Cardiac muscle cell (in vitro differentiated cells and primary cell): ENCODE results near the gene DPEP1. TPM values are rescaled to one million over a fixed set of nuclear protein-coding genes. Genes with fewer than 3 reads are reported as not detected.
"Not testable (repeated sequence)": the region's sequence is repeated elsewhere in the genome, so short reads cannot be mapped to it uniquely, and the experiment has no call there.

ENCODE experiments used
- DNase-seq, 2 donors: peaks; one replicate each; pipeline versions ENCODE4 v3.0.0 to v3.0.0-alpha.2; 2010 to 2017; ENCODE audit warnings: low read depth in 1 of 2, low spot score in 1 of 2
- H3K27ac ChIP-seq: fragments of 200-600 bp; sonication (generic); 2 replicates; pipeline ENCODE4 v1.5.1; 2016
- H3K27me3 ChIP-seq: fragments of 200-600 bp; sonication (generic); 2 replicates; pipeline ENCODE4 v1.6.0; 2016; ENCODE audit warnings: control low read depth
- H3K36me3 ChIP-seq: fragments of 200-600 bp; sonication (generic); 2 replicates; pipeline ENCODE4 v1.5.1; 2016; ENCODE audit warnings: control low read depth
- H3K4me1 ChIP-seq: fragments of 200-600 bp; sonication (generic); 2 replicates; pipeline ENCODE4 v1.8.1; 2017; ENCODE audit warnings: low read depth, mild to moderate bottlenecking, mixed run types
- H3K4me3 ChIP-seq: fragments of 200-600 bp; sonication (generic); 2 replicates; pipeline ENCODE4 v1.5.1; 2016; ENCODE audit warnings: mild to moderate bottlenecking
- H3K9me3 ChIP-seq: fragments of 200-600 bp; sonication (generic); 2 replicates; pipeline ENCODE4 v1.5.1; 2017; ENCODE audit warnings: low read depth, mild to moderate bottlenecking, control low read depth
- polyA plus RNA-seq: library from polyadenylated mRNA; unstranded; fragments of >200 nt; fragmentation: Nextera tagmentation; extraction: Ambion mirVana; gene quantifications from 2 replicates; pipeline ENCODE4 v1.2.1, GENCODE V29; 2016
- total RNA-seq: library from RNA; depleted of rRNA; stranded (reverse); fragments of >200 nt; gene quantifications from 2 replicates; pipeline ENCODE4 v1.2.3, GENCODE V29; 2016
- TF ChIP-seq, protein P1 (sequence below): IDR thresholded peaks from 2 replicates; pipeline ENCODE4 v1.5.1; 2012; ENCODE audit warnings: low read depth, mild to moderate bottlenecking, low read length

DPEP1 gene
- total and polyA plus RNA-seq, 2 experiments from 2014 or later, result 2.1 to 2.2 TPM

DNA sequence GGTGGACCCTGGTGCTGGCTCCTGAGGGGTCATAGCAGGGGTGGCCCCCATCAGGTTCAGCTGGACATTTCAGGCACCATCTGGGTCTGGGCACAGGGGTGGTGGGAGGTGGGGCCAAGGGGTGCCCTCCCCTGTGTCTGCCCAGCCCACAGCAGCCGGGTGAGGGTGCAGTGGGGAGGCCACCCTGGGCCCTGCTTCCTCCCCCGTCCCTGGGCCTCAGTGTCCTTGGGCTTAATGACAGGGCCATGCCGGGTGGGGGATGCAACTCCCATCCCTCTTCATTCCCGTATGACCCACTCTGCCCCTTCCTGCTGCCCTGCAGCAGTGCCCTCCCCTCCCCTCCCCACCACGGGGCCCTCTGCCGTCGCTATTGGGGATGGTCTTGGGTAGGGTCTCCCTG lies 27.2 kb upstream of the DPEP1 start:
- H3K27me3 ChIP-seq, result no peaks in the 10 kb centered on the region
- no peaks in the 10 kb centered on the region for H3K36me3 ChIP-seq
- no peak for DNase-seq
- H3K9me3 ChIP-seq, result no peaks in the 10 kb centered on the region
- no peak overlapping the region for H3K27ac ChIP-seq
- H3K4me1 ChIP-seq, result peaks cover 5% of the 10 kb centered on the region
- H3K4me3 ChIP-seq, result no peak overlapping the region
- TF ChIP-seq, protein P1, sequence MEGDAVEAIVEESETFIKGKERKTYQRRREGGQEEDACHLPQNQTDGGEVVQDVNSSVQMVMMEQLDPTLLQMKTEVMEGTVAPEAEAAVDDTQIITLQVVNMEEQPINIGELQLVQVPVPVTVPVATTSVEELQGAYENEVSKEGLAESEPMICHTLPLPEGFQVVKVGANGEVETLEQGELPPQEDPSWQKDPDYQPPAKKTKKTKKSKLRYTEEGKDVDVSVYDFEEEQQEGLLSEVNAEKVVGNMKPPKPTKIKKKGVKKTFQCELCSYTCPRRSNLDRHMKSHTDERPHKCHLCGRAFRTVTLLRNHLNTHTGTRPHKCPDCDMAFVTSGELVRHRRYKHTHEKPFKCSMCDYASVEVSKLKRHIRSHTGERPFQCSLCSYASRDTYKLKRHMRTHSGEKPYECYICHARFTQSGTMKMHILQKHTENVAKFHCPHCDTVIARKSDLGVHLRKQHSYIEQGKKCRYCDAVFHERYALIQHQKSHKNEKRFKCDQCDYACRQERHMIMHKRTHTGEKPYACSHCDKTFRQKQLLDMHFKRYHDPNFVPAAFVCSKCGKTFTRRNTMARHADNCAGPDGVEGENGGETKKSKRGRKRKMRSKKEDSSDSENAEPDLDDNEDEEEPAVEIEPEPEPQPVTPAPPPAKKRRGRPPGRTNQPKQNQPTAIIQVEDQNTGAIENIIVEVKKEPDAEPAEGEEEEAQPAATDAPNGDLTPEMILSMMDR, result no peak

GRCh38 chr16:89586853-89587252 lies 26.6 kb upstream of the DPEP1 start:
- Histone ChIP-seq H3K4me3 (no peak overlapping the region), H3K4me1 (peaks cover 5% of the 10 kb centered on the region), H3K36me3 (no peaks in the 10 kb centered on the region), H3K27ac (no peak overlapping the region), H3K9me3 (no peaks in the 10 kb centered on the region), H3K27me3 (no peaks in the 10 kb centered on the region)
- TF ChIP-seq, protein P1, result no peak
- DNase-seq, result peak in 1 of 2 donors; percentile 67

DNA sequence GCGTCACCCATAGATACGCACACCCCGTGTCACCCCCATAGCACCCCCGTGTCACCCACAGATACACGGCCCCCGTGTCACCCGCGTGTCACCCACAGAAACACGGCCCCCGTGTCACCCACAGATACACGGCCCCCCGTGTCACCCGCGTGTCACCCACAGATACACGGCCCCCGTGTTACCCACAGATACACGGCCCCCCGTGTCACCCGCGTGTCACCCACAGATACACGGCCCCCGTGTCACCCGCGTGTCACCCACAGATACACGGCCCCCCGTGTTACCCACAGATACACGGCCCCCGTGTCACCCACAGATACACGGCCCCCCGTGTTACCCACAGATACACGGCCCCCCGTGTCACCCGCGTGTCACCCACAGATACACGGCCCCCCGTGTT lies 25.8 kb upstream of the DPEP1 start:
- not testable (repeated sequence) for DNase-seq, H3K4me3 ChIP-seq, H3K27ac ChIP-seq, H3K9me3 ChIP-seq, H3K4me1 ChIP-seq, H3K36me3 ChIP-seq, H3K27me3 ChIP-seq

GRCh38 chr16:89588413-89589109 lies 24.9 kb upstream of the DPEP1 start:
- H3K4me1 ChIP-seq, result peaks cover 5% of the 10 kb centered on the region
- DNase-seq, result no peak
- no peak overlapping the region for H3K4me3 ChIP-seq
- H3K27me3 ChIP-seq, result no peaks in the 10 kb centered on the region
- no peaks in the 10 kb centered on the region for H3K9me3 ChIP-seq
- TF ChIP-seq, protein P1, result no peak
- no peak overlapping the region for H3K27ac ChIP-seq
- H3K36me3 ChIP-seq, result no peaks in the 10 kb centered on the region

DNA sequence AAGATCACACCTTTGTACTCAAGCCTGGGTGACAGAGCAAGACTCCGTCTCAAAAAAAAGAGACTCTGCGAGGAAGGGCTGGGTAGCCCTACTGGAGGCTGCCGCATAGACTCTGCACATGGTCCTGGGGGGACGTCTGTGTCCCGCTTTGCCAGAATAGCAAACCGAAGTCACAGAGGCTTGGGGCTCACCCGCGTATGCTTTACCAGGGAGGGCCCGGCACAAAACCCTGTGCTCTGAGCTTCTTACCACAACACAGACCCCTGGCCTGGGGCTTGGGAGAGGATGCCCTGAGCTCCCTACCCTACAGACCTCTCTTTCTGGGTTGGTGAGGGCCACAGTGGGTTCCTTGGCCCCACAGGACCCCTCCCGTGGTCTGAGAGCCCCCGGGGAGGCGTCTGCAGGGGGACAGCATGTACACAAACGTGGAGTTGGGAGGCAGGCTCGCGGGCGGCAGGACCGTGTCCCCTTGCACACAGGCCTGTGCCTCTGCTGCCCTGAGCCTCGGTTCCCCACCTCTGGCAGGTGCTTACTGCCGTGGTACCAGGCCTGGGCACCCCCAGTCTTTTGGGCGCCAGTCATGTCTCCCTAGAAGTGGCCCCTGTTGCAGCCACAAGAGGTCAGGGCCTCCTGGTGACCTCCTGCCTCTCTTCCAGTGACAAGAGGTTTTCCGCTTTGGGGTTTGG lies 24.1 kb upstream of the DPEP1 start:
- Histone ChIP-seq H3K9me3 (no peaks in the 10 kb centered on the region), H3K4me3 (no peak overlapping the region), H3K4me1 (peaks cover 5% of the 10 kb centered on the region), H3K27me3 (no peaks in the 10 kb centered on the region), H3K27ac (no peak overlapping the region), H3K36me3 (no peaks in the 10 kb centered on the region)
- DNase-seq, result no peak
- TF ChIP-seq, protein P1, result no peak

GRCh38 chr16:89593841-89594240 lies 19.6 kb upstream of the DPEP1 start:
- no peaks in the 10 kb centered on the region for H3K9me3 ChIP-seq
- no peaks in the 10 kb centered on the region for H3K36me3 ChIP-seq
- H3K27ac ChIP-seq, result no peak overlapping the region
- no peak overlapping the region for H3K4me3 ChIP-seq
- H3K27me3 ChIP-seq, result no peaks in the 10 kb centered on the region
- DNase-seq, result no peak
- TF ChIP-seq, protein P1, result no peak
- no peaks in the 10 kb centered on the region for H3K4me1 ChIP-seq
